Mesendoderm (in vitro differentiated cells): Measurements from ENCODE around the gene TSEN54.

Experiments
- DNase-seq: peaks from one replicate; pipeline ENCODE4 v3.0.0; 2013
- H2AK5ac ChIP-seq: 2 replicates; pipeline ENCODE4 v1.6.1; 2013; ENCODE audit warnings: low read length, inconsistent platforms
- H2BK120ac ChIP-seq: 2 replicates; pipeline ENCODE4 v1.6.1; 2013; ENCODE audit warnings: low read depth, mild to moderate bottlenecking, low read length, moderate library complexity, mixed read lengths
- H2BK15ac ChIP-seq: replicated peaks from 2 replicates; pipeline ENCODE4 v1.6.1; 2013; ENCODE audit warnings: low read depth, mild to moderate bottlenecking, moderate library complexity
- H2BK5ac ChIP-seq: 2 replicates; pipeline ENCODE4 v1.6.1; 2013; ENCODE audit warnings: low read length, inconsistent platforms
- H3K18ac ChIP-seq: 2 replicates; pipeline ENCODE4 v1.6.1; 2013; ENCODE audit warnings: mild to moderate bottlenecking, low read length, mixed read lengths
- H3K23ac ChIP-seq: one replicate; pipeline ENCODE4 v1.6.1; 2013; ENCODE audit warnings: low read length
- H3K27ac ChIP-seq: 2 replicates; pipeline ENCODE4 v1.5.1; 2013; ENCODE audit warnings: low read depth, mild to moderate bottlenecking, inconsistent platforms, low read length, moderate library complexity
- H3K27me3 ChIP-seq: 2 replicates; pipeline ENCODE4 v1.6.1; 2013; ENCODE audit warnings: low read length, control low read depth, mild to moderate bottlenecking, inconsistent platforms; ENCODE audit not compliant: insufficient read depth, poor library complexity
- H3K36me3 ChIP-seq: 2 replicates; pipeline ENCODE4 v1.6.1; 2013; ENCODE audit warnings: low read length, inconsistent platforms; ENCODE audit not compliant: control insufficient read depth, insufficient read depth
- H3K4ac ChIP-seq: one replicate; pipeline ENCODE4 v1.6.1; 2013; ENCODE audit warnings: low read depth, mild to moderate bottlenecking, low read length, moderate library complexity
- H3K4me1 ChIP-seq: 2 replicates; pipeline ENCODE4 v1.6.1; 2013; ENCODE audit warnings: low read depth, low read length, inconsistent platforms; ENCODE audit not compliant: control insufficient read depth
- H3K4me2 ChIP-seq: 2 replicates; pipeline ENCODE4 v1.6.1; 2013; ENCODE audit warnings: low read length
- H3K4me3 ChIP-seq: 2 replicates; pipeline ENCODE4 v1.5.1; 2013; ENCODE audit warnings: mild to moderate bottlenecking, low read length
- H3K56ac ChIP-seq: one replicate; pipeline ENCODE4 v1.6.1; 2013; ENCODE audit warnings: low read length
- H3K79me1 ChIP-seq: 2 replicates; pipeline ENCODE4 v1.6.1; 2013; ENCODE audit warnings: low read length, inconsistent platforms
- H3K79me2 ChIP-seq: 2 replicates; pipeline ENCODE4 v1.6.1; 2013; ENCODE audit warnings: mild to moderate bottlenecking, low read length; ENCODE audit not compliant: control insufficient read depth, insufficient read depth
- H3K9ac ChIP-seq: 2 replicates; pipeline ENCODE4 v1.6.1; 2013; ENCODE audit warnings: low read length, inconsistent platforms
- H4K5ac ChIP-seq: one replicate; pipeline ENCODE4 v1.6.1; 2013; ENCODE audit warnings: low read length
- H4K8ac ChIP-seq: one replicate; pipeline ENCODE4 v1.6.1; 2013; ENCODE audit warnings: low read depth, mild to moderate bottlenecking, control low read depth, low read length, moderate library complexity
- WGBS: extraction: QIAGEN DNeasy Blood & Tissue Kit; methylation state at CpG from one replicate; pipeline ENCODE4 v1.1.7; 2013; ENCODE audit warnings: low lambda C conversion rate, missing lambda C conversion rate; ENCODE audit not compliant: insufficient coverage; ENCODE audit errors: extremely low coverage; 5-methylcytosine and 5-hydroxymethylcytosine counted together

TSEN54 gene

DNA sequence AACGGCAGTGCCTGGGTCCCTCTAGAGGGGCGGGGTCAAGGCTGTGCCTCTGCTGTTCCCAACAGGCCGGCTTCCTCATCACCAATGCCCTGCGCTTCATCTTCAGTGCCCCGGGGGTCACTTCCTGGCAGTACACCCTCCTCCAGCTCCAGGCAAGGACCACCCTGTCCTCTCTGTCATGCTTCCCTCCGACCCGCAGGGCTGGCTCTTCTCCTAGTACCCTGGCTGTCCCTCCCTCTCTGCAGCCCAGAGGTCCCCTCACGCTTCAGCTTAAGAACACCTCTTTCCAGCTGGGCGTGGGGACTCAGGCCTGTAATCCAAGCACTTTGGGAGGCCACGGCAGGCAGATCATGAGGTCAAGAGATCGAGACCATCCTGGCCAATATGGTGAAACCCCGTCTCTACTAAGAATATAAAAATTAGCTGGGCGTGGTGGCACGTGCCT lies 26.8 kb upstream of the TSEN54 start:
- Histone ChIP-seq H3K4me2 (no peak overlapping the region), H2AK5ac (no peak overlapping the region), H3K36me3 (peaks cover 2% of the 10 kb centered on the region), H2BK120ac (no peak overlapping the region), H3K79me1 (no peaks in the 10 kb centered on the region), H2BK15ac (no peak overlapping the region), H3K79me2 (no peaks in the 10 kb centered on the region), H3K56ac (no peak overlapping the region), H3K4me1 (no peaks in the 10 kb centered on the region), H3K27ac (no peak overlapping the region), H3K27me3 (no peaks in the 10 kb centered on the region), H2BK5ac (no peak overlapping the region), H4K8ac (no peak overlapping the region), H4K5ac (no peak overlapping the region), H3K4ac (no peak overlapping the region), H3K9ac (no peak overlapping the region), H3K18ac (no peak overlapping the region), H3K23ac (no peak overlapping the region), H3K4me3 (no peak overlapping the region)
- no peak for DNase-seq
- WGBS: no CpG with 5 or more reads among the region's 14 CpGs

- peaks cover 2% of the 10 kb centered on the region for H3K36me3 ChIP-seq
These were observed 26.1 kb upstream of the TSEN54 start for GRCh38 chr17:75490173-75490743.

DNA sequence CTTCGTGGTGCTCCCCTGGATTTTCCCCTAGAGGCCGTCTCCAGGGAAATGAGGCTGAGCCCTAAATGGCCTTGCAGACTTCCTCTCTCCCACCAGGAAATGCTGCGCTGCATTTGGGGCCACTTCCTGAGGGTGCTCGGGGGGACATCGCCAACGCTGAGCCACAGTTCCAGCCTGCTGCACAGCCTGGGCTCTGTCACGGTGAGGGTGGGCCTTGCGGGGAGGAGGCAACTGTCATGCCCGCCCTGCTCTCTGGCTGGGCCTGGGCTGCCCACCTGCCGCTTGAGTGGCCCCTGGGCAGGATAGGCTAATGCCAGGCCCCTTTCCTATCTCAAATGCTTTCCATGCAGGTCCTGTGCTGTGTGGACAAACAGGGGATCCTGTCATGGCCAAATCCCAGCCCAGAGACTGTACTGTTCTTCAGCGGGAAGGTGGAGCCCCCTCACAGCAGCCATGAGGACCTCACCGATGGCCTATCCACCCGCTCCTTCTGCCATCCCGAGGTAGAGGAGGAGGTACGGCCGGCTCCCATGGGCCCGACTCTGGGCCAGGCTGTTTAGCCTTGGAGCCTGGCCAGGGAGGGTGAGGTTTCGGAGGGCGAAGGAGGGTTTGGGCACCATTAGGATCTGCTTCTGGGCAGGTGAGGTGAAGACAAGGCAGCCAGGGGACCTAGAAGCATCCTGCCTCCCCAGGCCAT lies 25.2 kb upstream of the TSEN54 start:
- Histone ChIP-seq H3K36me3 (peaks cover 2% of the 10 kb centered on the region), H3K4me1 (no peaks in the 10 kb centered on the region), H2BK120ac (no peak overlapping the region), H3K79me2 (no peaks in the 10 kb centered on the region), H3K27ac (no peak overlapping the region), H3K4me3 (no peak overlapping the region), H3K56ac (no peak overlapping the region), H3K27me3 (no peaks in the 10 kb centered on the region), H2BK5ac (no peak overlapping the region), H3K18ac (no peak overlapping the region), H3K79me1 (no peaks in the 10 kb centered on the region), H3K4ac (no peak overlapping the region), H3K9ac (no peak overlapping the region), H3K4me2 (no peak overlapping the region), H3K23ac (no peak overlapping the region), H4K5ac (no peak overlapping the region), H2AK5ac (no peak overlapping the region), H2BK15ac (no peak overlapping the region), H4K8ac (no peak overlapping the region)
- no CpG with 5 or more reads among the region's 19 CpGs for WGBS
- DNase-seq: no peak

More at GRCh38 chr17:75490173-75490743, 26.1 kb upstream of the TSEN54 start:
- Histone ChIP-seq H3K4me2 (no peak overlapping the region), H3K27me3 (no peaks in the 10 kb centered on the region), H3K23ac (no peak overlapping the region), H3K79me2 (no peaks in the 10 kb centered on the region), H3K4me1 (no peaks in the 10 kb centered on the region), H4K5ac (no peak overlapping the region), H3K9ac (no peak overlapping the region), H2BK5ac (no peak overlapping the region), H3K56ac (no peak overlapping the region), H3K27ac (no peak overlapping the region), H3K4me3 (no peak overlapping the region), H3K18ac (no peak overlapping the region), H2AK5ac (no peak overlapping the region), H4K8ac (no peak overlapping the region), H2BK15ac (no peak overlapping the region), H2BK120ac (no peak overlapping the region), H3K79me1 (no peaks in the 10 kb centered on the region), H3K4ac (no peak overlapping the region)
- no CpG with 5 or more reads among the region's 14 CpGs for WGBS
- DNase-seq: no peak

DNA sequence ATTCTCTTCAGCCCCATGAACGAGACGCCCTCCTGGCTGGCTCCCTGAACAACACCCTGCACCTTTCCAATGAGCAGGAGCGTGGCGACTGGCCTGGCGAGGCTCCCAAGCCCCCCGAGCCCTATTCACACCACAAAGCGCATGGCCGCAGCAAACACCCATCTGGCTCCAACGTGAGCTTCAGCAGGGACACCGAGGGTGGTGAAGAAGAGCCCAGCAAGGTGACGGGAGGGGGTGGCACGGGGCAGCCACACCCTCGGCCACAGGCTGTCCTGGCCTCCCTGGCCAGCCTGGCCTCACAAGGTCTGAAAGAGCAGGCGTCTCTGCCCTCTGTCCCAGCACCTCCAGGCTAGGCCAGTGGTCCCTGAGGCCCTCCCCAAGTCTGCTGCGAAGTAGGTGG lies 24.6 kb upstream of the TSEN54 start:
- Histone ChIP-seq H2AK5ac (no peak overlapping the region), H3K79me2 (no peaks in the 10 kb centered on the region), H3K4me3 (no peak overlapping the region), H3K4ac (no peak overlapping the region), H3K4me1 (no peaks in the 10 kb centered on the region), H3K9ac (no peak overlapping the region), H2BK15ac (no peak overlapping the region), H2BK5ac (no peak overlapping the region), H3K18ac (no peak overlapping the region), H3K79me1 (no peaks in the 10 kb centered on the region), H3K23ac (no peak overlapping the region), H3K27ac (no peak overlapping the region), H2BK120ac (no peak overlapping the region), H3K4me2 (no peak overlapping the region), H4K8ac (no peak overlapping the region), H3K27me3 (no peaks in the 10 kb centered on the region), H4K5ac (no peak overlapping the region), H3K36me3 (peaks cover 2% of the 10 kb centered on the region), H3K56ac (no peak overlapping the region)
- no peak for DNase-seq
- WGBS: no CpG with 5 or more reads among the region's 15 CpGs

- WGBS: no CpG with 5 or more reads among the region's 23 CpGs
- Histone ChIP-seq H3K9ac (no peak overlapping the region), H3K4ac (no peak overlapping the region), H3K4me3 (no peak overlapping the region), H3K27ac (no peak overlapping the region), H3K36me3 (peaks cover 2% of the 10 kb centered on the region), H2BK15ac (no peak overlapping the region), H3K27me3 (no peaks in the 10 kb centered on the region), H3K4me1 (no peaks in the 10 kb centered on the region), H2BK120ac (no peak overlapping the region), H3K79me2 (no peaks in the 10 kb centered on the region), H3K56ac (no peak overlapping the region), H2AK5ac (no peak overlapping the region), H3K18ac (no peak overlapping the region), H2BK5ac (no peak overlapping the region), H4K5ac (no peak overlapping the region), H3K4me2 (no peak overlapping the region), H4K8ac (no peak overlapping the region), H3K23ac (no peak overlapping the region), H3K79me1 (no peaks in the 10 kb centered on the region)
- no peak for DNase-seq
These were observed 23.7 kb upstream of the TSEN54 start for GRCh38 chr17:75492555-75493168.
